Gastrocnemius medialis (tissue), 4 donors: ENCODE measurements around the gene TRPV3.

Experiments
- POLR2A ChIP-seq, 2 donors: fragments of 450-650 bp; IDR thresholded peaks; one replicate each; pipeline ENCODE4 v1.6.1; 2017; ENCODE audit warnings: antibody characterized with exemption in 2 of 2, mild to moderate bottlenecking in 2 of 2, moderate library complexity in 2 of 2
- TF ChIP-seq, protein P1 (sequence below), 5 experiments: fragments of 450-650 bp in 3 of 5; fragments of 200-600 bp in 2 of 5; sonication (generic) in 2 of 5; IDR thresholded peaks in 4 of 5; conservative IDR thresholded peaks in 1 of 5; 1 replicate in 4 of 5; 2 replicates in 1 of 5; pipeline ENCODE4 v1.5.1; 2016 to 2019; ENCODE audit warnings: antibody characterized with exemption in 5 of 5, mild to moderate bottlenecking in 3 of 5, moderate library complexity in 3 of 5

DNA sequence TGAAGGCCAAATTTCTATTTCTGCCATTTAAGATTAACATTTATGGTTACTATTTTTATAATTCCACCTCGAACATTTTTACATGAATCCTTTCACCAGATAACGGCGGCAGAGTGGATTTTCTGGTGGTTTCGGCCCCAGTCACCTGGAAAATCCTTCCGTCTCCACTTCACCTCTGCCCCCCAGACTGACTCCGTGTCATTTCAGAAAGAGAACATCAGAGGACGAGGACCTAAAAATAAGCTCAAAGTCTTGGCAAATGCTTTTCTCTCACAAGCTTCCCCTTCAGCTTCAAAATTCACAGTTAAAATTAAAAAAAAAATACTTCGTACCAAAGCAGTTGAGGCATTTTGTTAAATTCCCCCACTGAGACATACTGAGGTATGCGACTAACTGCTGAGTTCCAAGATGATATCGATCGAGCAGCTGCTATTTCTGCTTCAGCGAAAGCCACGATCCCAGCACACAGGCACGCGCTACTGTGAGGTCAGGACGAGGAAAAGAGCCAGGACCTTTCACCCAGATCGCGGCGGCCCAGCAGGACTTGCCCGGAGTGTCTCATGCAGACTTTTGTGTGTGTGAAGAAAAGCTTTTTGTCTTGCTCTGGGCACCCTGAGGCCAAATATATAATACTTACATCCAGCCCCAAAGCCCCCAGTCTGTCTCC lies 45.0 kb downstream of the TRPV3 start:
- TF ChIP-seq, protein P1, sequence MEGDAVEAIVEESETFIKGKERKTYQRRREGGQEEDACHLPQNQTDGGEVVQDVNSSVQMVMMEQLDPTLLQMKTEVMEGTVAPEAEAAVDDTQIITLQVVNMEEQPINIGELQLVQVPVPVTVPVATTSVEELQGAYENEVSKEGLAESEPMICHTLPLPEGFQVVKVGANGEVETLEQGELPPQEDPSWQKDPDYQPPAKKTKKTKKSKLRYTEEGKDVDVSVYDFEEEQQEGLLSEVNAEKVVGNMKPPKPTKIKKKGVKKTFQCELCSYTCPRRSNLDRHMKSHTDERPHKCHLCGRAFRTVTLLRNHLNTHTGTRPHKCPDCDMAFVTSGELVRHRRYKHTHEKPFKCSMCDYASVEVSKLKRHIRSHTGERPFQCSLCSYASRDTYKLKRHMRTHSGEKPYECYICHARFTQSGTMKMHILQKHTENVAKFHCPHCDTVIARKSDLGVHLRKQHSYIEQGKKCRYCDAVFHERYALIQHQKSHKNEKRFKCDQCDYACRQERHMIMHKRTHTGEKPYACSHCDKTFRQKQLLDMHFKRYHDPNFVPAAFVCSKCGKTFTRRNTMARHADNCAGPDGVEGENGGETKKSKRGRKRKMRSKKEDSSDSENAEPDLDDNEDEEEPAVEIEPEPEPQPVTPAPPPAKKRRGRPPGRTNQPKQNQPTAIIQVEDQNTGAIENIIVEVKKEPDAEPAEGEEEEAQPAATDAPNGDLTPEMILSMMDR (IDR thresholded peaks at IDR 0.05 in 4 of 5, conservative IDR thresholded peaks at IDR 0.05 in 1 of 5) = no peak
- TF ChIP-seq POLR2A (IDR thresholded peaks at IDR 0.05) = peak; percentile 20 to 46
